GM21737 (cell line): ENCODE measurements around the gene RIF1.

Source experiments
- ATAC-seq: cut with Tn5 transposase; IDR thresholded peaks from one replicate; pipeline ENCODE4 v1.9.1; 2021; ENCODE audit warnings: mild to moderate bottlenecking, moderate library complexity; ENCODE audit not compliant: unreplicated experiment

The RIF1 gene

GRCh38 chr2:151518802-151519201 lies 109.1 kb downstream of the RIF1 start:
- ATAC-seq: no peak

GRCh38 chr2:151520976-151521375 lies 111.3 kb downstream of the RIF1 start:
- ATAC-seq: no peak

- no peak for ATAC-seq
Observed at GRCh38 chr2:151522556-151522955, 112.9 kb downstream of the RIF1 start.

- no peak for ATAC-seq
Observed at GRCh38 chr2:151523850-151524249, 114.1 kb downstream of the RIF1 start.

- no peak for ATAC-seq
Observed at GRCh38 chr2:151525821-151526373, 116.2 kb downstream of the RIF1 start.

- ATAC-seq: no peak
Observed at GRCh38 chr2:151526572-151527090, 116.9 kb downstream of the RIF1 start.
